GM12878 (cell line): ENCODE measurements around the gene SYNCRIP. TPM values are rescaled to one million over a fixed set of nuclear protein-coding genes. Genes with fewer than 3 reads are reported as not detected.

ENCODE experiments used
- ATAC-seq: fragments of 200-7000 bp; cut with Tn5 transposase; 3 replicates; pipeline ENCODE4 v1.9.1; 2020; ENCODE audit warnings: mild to moderate bottlenecking, moderate library complexity
- Bru-seq: library from RNA; stranded (reverse); fragments of 400-500 nt; gene quantifications from one replicate; lab custom pipeline; 2021; lab: Mats Ljungman, UMichigan
- BruChase-seq, 2 experiments: library from RNA; stranded (reverse); fragments of 400-500 nt; gene quantifications; one replicate each; lab custom pipeline; 2021; lab: Mats Ljungman, UMichigan
- BruUV-seq: library from RNA; stranded (reverse); fragments of 400-500 nt; replicated peaks from 2 replicates; lab custom pipeline; 2021; lab: Mats Ljungman, UMichigan
- CTCF ChIA-PET: fragments of 300-600 bp; sonication (Branson Sonifier 250); formaldehyde crosslinking; extraction: SDS; loops from one replicate; lab custom pipeline; 2021; ENCODE audit warnings: inconsistent platforms; lab: Yijun Ruan, JAX
- POLR2A ChIA-PET: fragments of 350-600 bp; formaldehyde crosslinking; extraction: SDS; loops from one replicate; lab custom pipeline; 2021; ENCODE audit warnings: inconsistent platforms; lab: Charles Lee
- RAD21 ChIA-PET: fragments of 300-600 bp; sonication (Branson Sonifier 250); formaldehyde crosslinking; loops from one replicate; lab custom pipeline; 2023; ENCODE audit warnings: antibody characterized with exemption; ENCODE audit not compliant: unreplicated experiment; lab: Charles Lee
- SMC1A ChIA-PET: fragments of 300-600 bp; sonication (Branson Sonifier 250); formaldehyde crosslinking; loops from one replicate; lab custom pipeline; 2023; ENCODE audit not compliant: unreplicated experiment, uncharacterized antibody; lab: Charles Lee
- DNase-seq: peaks from one replicate; pipeline ENCODE4 v3.0.0-alpha.2; 2011; ENCODE audit warnings: low read depth, low spot score
- FAIRE-seq: peaks from 3 replicates; lab custom pipeline; 2011; peaks lifted over from hg19 to GRCh38; lab: Jason Lieb, UNC
- H2AFZ ChIP-seq: 2 replicates; pipeline ENCODE4 v1.6.0; 2011; ENCODE audit warnings: low read depth, low read length, control low read depth; ENCODE audit not compliant: control insufficient read depth
- H3K27ac ChIP-seq: 2 replicates; pipeline ENCODE4 v1.5.1; 2011; ENCODE audit warnings: control low read depth; ENCODE audit not compliant: control insufficient read depth, insufficient read depth
- H3K27me3 ChIP-seq, 2 experiments: replicated peaks in 1 of 2; 2 replicates each; pipeline versions ENCODE4 v1.6.0 to v1.6.1; 2011; ENCODE audit warnings: low read length in 1 of 2; ENCODE audit not compliant: control insufficient read depth in 2 of 2, insufficient read depth in 2 of 2
- H3K36me3 ChIP-seq, 2 experiments: 2 replicates each; pipeline ENCODE4 v1.5.1; 2011; ENCODE audit warnings: low read length in 1 of 2; ENCODE audit not compliant: control insufficient read depth in 2 of 2, insufficient read depth in 2 of 2
- H3K4me1 ChIP-seq: 2 replicates; pipeline ENCODE4 v1.6.1; 2011; ENCODE audit warnings: mild to moderate bottlenecking, low read length, moderate library complexity, mixed read lengths; ENCODE audit not compliant: control insufficient read depth, insufficient read depth
- H3K4me2 ChIP-seq: 2 replicates; pipeline ENCODE4 v1.6.0; 2011; ENCODE audit warnings: control low read depth; ENCODE audit not compliant: control insufficient read depth, insufficient read depth
- H3K4me3 ChIP-seq: fragments of 200-600 bp; sonication (generic); 2 replicates; pipeline ENCODE4 v1.5.1; 2016
- H3K79me2 ChIP-seq: 2 replicates; pipeline ENCODE4 v1.6.0; 2011; ENCODE audit warnings: low read length; ENCODE audit not compliant: control insufficient read depth, insufficient read depth
- H3K9ac ChIP-seq: 2 replicates; pipeline ENCODE4 v1.8.0; 2011; ENCODE audit warnings: low read length, control low read depth, mixed read lengths; ENCODE audit not compliant: control insufficient read depth, insufficient read depth
- H3K9me3 ChIP-seq: replicated peaks from 3 replicates; pipeline ENCODE4 v1.5.1; 2011; ENCODE audit warnings: mild to moderate bottlenecking, low read length; ENCODE audit not compliant: control insufficient read depth, insufficient read depth
- H4K20me1 ChIP-seq: 2 replicates; pipeline ENCODE4 v1.6.0; 2011; ENCODE audit not compliant: control insufficient read depth, insufficient read depth
- CHD4 ChIP-seq: fragments of 200-600 bp; sonication (generic); IDR thresholded peaks from 2 replicates; pipeline ENCODE4 v1.6.1; 2016; ENCODE audit warnings: mild to moderate bottlenecking
- EGR1 ChIP-seq, 2 experiments: IDR thresholded peaks; 1 replicate in 1 of 2; 2 replicates in 1 of 2; pipeline ENCODE4 v1.6.1; 2011 to 2012; ENCODE audit warnings: low read depth in 2 of 2, low read length in 2 of 2, borderline replicate concordance in 1 of 2, mild to moderate bottlenecking in 1 of 2, moderate library complexity in 1 of 2
- JUND ChIP-seq: IDR thresholded peaks from 2 replicates; pipeline ENCODE4 v1.6.1; 2012; ENCODE audit warnings: low read depth, mild to moderate bottlenecking, low read length, improper control_type of control experiment, moderate library complexity
- MEF2B ChIP-seq: fragments of 450-650 bp; IDR thresholded peaks from 2 replicates; pipeline ENCODE4 v1.6.1; 2018; ENCODE audit warnings: mild to moderate bottlenecking, moderate library complexity; ENCODE audit not compliant: partially characterized antibody, poor library complexity, severe bottlenecking
- NFYA ChIP-seq: IDR thresholded peaks from 2 replicates; pipeline ENCODE4 v1.6.1; 2011; ENCODE audit warnings: low read depth, mild to moderate bottlenecking, low read length, improper control_type of control experiment, borderline replicate concordance
- POU2F2 ChIP-seq: IDR thresholded peaks from 3 replicates; pipeline ENCODE4 v1.6.1; 2011; ENCODE audit warnings: low read depth, mild to moderate bottlenecking, low read length, borderline replicate concordance
- RAD21 ChIP-seq: IDR thresholded peaks from 2 replicates; pipeline ENCODE4 v1.6.1; 2011; ENCODE audit warnings: mild to moderate bottlenecking, low read depth, low read length, moderate library complexity; ENCODE audit not compliant: insufficient read depth
- RAD51 ChIP-seq: fragments of 450-650 bp; IDR thresholded peaks from 2 replicates; pipeline ENCODE4 v1.6.1; 2016; ENCODE audit warnings: moderate library complexity, mild to moderate bottlenecking, inconsistent platforms
- SREBF1 ChIP-seq: IDR thresholded peaks from 2 replicates; pipeline ENCODE4 v1.6.1; 2012; ENCODE audit warnings: mild to moderate bottlenecking, low read length
- SRF ChIP-seq, 2 experiments: IDR thresholded peaks; 2 replicates each; pipeline ENCODE4 v1.6.1; 2011; ENCODE audit warnings: low read depth in 2 of 2, low read length in 2 of 2, mild to moderate bottlenecking in 1 of 2, moderate library complexity in 1 of 2
- TCF12 ChIP-seq: IDR thresholded peaks from 2 replicates; pipeline ENCODE4 v1.6.1; 2011; ENCODE audit warnings: low read depth, mild to moderate bottlenecking, low read length
- YY1 ChIP-seq: IDR thresholded peaks from 2 replicates; pipeline ENCODE4 v1.6.1; 2011; ENCODE audit warnings: low read depth, mild to moderate bottlenecking, low read length
- ZBED1 ChIP-seq: IDR thresholded peaks from 2 replicates; pipeline ENCODE4 v1.6.1; 2016; ENCODE audit warnings: borderline replicate concordance
- ZNF24 ChIP-seq: fragments of 450-650 bp; IDR thresholded peaks from 2 replicates; pipeline ENCODE4 v1.6.1; 2017; ENCODE audit warnings: antibody characterized with exemption, mild to moderate bottlenecking
- ZNF384 ChIP-seq: IDR thresholded peaks from 2 replicates; pipeline ENCODE4 v1.6.1; 2012; ENCODE audit warnings: low read depth, mild to moderate bottlenecking, low read length, improper control_type of control experiment, borderline replicate concordance
- WGBS: methylation state at CpG from one replicate; pipeline ENCODE4 v1.1.6; 2016; ENCODE audit warnings: low lambda C conversion rate; ENCODE audit not compliant: insufficient replicate concordance, insufficient coverage; ENCODE audit errors: missing lambda C conversion rate; 5-methylcytosine and 5-hydroxymethylcytosine counted together
- in situ Hi-C: fragments of 300-500 bp; cut with MboI; formaldehyde crosslinking; loops from 9 replicates; pipeline ENCODE4 v1.14.3; 2018; ENCODE audit warnings: mixed read lengths
- intact Hi-C: fragments of 100-400 bp; cut with micrococcal nuclease; formaldehyde crosslinking; loops from one replicate; pipeline ENCODE4 v1.14.2; 2022; ENCODE audit not compliant: unreplicated experiment
- long read RNA-seq, 2 experiments: library from polyadenylated mRNA; unstranded; transcript quantifications; one replicate each; pipeline ENCODE4 v2.0.0, GENCODE V29; 2019 to 2020
- polyA minus RNA-seq, 3 experiments: library from RNA; depleted of rRNA, polyadenylated mRNA; stranded (reverse); fragments of >200 nt; gene quantifications; 2 replicates each; pipeline ENCODE4 v1.2.3, GENCODE V29; 2011
- polyA plus RNA-seq, 11 experiments: library from polyadenylated mRNA; depleted of rRNA in 4 of 11; unstranded in 6 of 11; stranded (reverse) in 5 of 11; fragments of >200 nt; fragmentation: Nextera tagmentation in 4 of 11; fragmentation: Illumina TruSeq in 1 of 11; extraction: Ambion mirVana in 4 of 11; extraction: Trizol in 1 of 11; gene quantifications; 1 replicate in 1 of 11; 2 replicates in 10 of 11; pipeline versions ENCODE4 v1.2.1 to v1.2.3, GENCODE V29; 2011 to 2016; ENCODE audit warnings: inconsistent platforms in 2 of 11, missing spikeins in 2 of 11, low read depth in 1 of 11
- total RNA-seq, 4 experiments: library from RNA; depleted of rRNA in 3 of 4; stranded (reverse); fragments of >200 nt in 3 of 4; fragmentation: Illumina TruSeq in 1 of 4; extraction: Trizol in 1 of 4; gene quantifications; 2 replicates each; pipeline versions ENCODE4 v1.2.1 to v1.2.3, GENCODE V29; 2013 to 2021
- TF ChIP-seq, protein P1 (sequence below): fragments of 450-650 bp; IDR thresholded peaks from 2 replicates; pipeline ENCODE4 v1.6.1; 2016; ENCODE audit warnings: mild to moderate bottlenecking

SYNCRIP gene
- total RNA-seq (2013; cell fraction: nucleolus; rRNA removed), result 97.6 and 100 TPM in 2 replicates
- total RNA-seq (2014; rRNA removed) (77.6 and 89.3 TPM in 2 replicates), total RNA-seq (2014; rRNA removed; fragmentation: Illumina TruSeq; extraction: Trizol) (124 and 129 TPM in 2 replicates), total RNA-seq (2021) (134 and 145 TPM in 2 replicates), polyA plus RNA-seq (2011; rRNA removed) (28.4 and 46.4 TPM in 2 replicates), polyA plus RNA-seq (2014; fragmentation: Illumina TruSeq; extraction: Trizol) (255 and 332 TPM in 2 replicates), polyA plus RNA-seq (2014; fragmentation: Nextera tagmentation; extraction: Ambion mirVana) (100 to 1,000 TPM; 118 to 134 TPM), polyA plus RNA-seq (2014; rRNA removed) (60.6 and 64.8 TPM in 2 replicates), polyA plus RNA-seq (2016; fragmentation: Nextera tagmentation; extraction: Ambion mirVana) (100 to 1,000 TPM; 195 to 198 TPM), polyA minus RNA-seq (2011; rRNA and poly(A)+ RNA removed) (15.4 and 24.1 TPM in 2 replicates), Bru-seq, nascent RNA (percentile 98 among the genes with signal in this experiment), BruChase-seq, experiment 1, labeled RNA remaining after a 6-hour chase (percentile 98 among the genes with signal in this experiment), BruChase-seq, experiment 2, labeled RNA remaining after a 2-hour chase (percentile 98 among the genes with signal in this experiment)
- 42.4 TPM for polyA plus RNA-seq (2011; ENCODE audit: low read depth)
- polyA plus RNA-seq (2011; cell fraction: cytosol; rRNA removed), result 11.3 and 14.0 TPM in 2 replicates
- polyA plus RNA-seq (2011; cell fraction: nucleus; rRNA removed), result 14.7 and 25.1 TPM in 2 replicates
- 70.6 and 73.1 TPM in 2 replicates for polyA plus RNA-seq (2012)
- 18.2 and 23.3 TPM in 2 replicates for polyA minus RNA-seq (2011; cell fraction: cytosol; rRNA and poly(A)+ RNA removed)
- 20.9 and 39.7 TPM in 2 replicates for polyA minus RNA-seq (2011; cell fraction: nucleus; rRNA and poly(A)+ RNA removed)
- long read RNA-seq, experiment 1, full-length matches to known transcripts, result 52 of 193 reads
- long read RNA-seq, experiment 1, partial matches to known transcripts, result 99 of 193 reads
- long read RNA-seq, experiment 1, other reads (novel, unspliced or antisense), result 42 of 193 reads
- long read RNA-seq, experiment 2, full-length matches to known transcripts, result 231 of 1,048 reads
- long read RNA-seq, experiment 2, partial matches to known transcripts, result 721 of 1,048 reads
- long read RNA-seq, experiment 2, other reads (novel, unspliced or antisense), result 96 of 1,048 reads

GRCh38 chr6:85642774-85643536 lies at the start of gene SYNCRIP:
SYNCRIP (minus strand) TSS chr6:85642886; CDS start chr6:85641439, 1,447 bp downstream.
- Histone ChIP-seq H2AFZ (peak within 1 kb of the TSS; percentile 74), H3K9me3 (peaks cover 2% of the 10 kb centered on the region; the same call in 2 of the 3 replicates), H3K36me3 (peaks cover 0 to 9% of the 10 kb centered on the region in 2 experiments; a peak in 3 of 4 replicates), H3K9ac (peak within 1 kb of the TSS; percentile 98), H4K20me1 (peaks cover 5% of the 10 kb centered on the region; the same call in 1 of the 2 replicates), H3K4me1 (no peaks in the 10 kb centered on the region), H3K27ac (peak within 1 kb of the TSS; percentile 98), H3K4me2 (peak within 1 kb of the TSS; percentile 66; the same call in 1 of the 2 replicates), H3K79me2 (peaks cover 50% of the 10 kb centered on the region), H3K27me3 (no peaks in the 10 kb centered on the region), H3K4me3 (peak within 1 kb of the TSS; percentile 86)
- ChIA-PET SMC1A (interaction anchor here (0.8 to 4.8 kb wide), 7 partner anchors 31 to 288 kb away, joined by 3 to 48 read pairs (median 5); partner anchors contain the start of gene NT5E), POLR2A (interaction anchor here (0.7 to 10.8 kb wide), 8 partner anchors 8 to 243 kb away, joined by 3 to 192 read pairs (median 7); partner anchors contain the start of gene SNX14), RAD21 (interaction anchor here (0.6 to 8.3 kb wide), 7 partner anchors 27 to 239 kb away, joined by 3 to 125 read pairs (median 4); partner anchors contain the start of genes NT5E and SNX14), CTCF (interaction anchor here (1.6 to 4.4 kb wide), 3 partner anchors 11 to 34 kb away, joined by 4 to 44 read pairs (median 11); no protein-coding TSS in a partner anchor)
- intact Hi-C loops, result loop anchor here (1.0 to 2.0 kb wide), 2 partner anchors 35 to 48 kb away; no protein-coding TSS in a partner anchor
- WGBS, result 0% methylated on average over 23 of the region's 76 CpGs
- in situ Hi-C loops, result loop anchor here (5.0 to 25.0 kb wide), 2 partner anchors 34 to 1519 kb away; partner anchors contain the start of gene ZNF292
- BruUV-seq, result no TSS peak
- ATAC-seq (peak; percentile 81), FAIRE-seq (peak; percentile 96), DNase-seq (peak; percentile 87)
- TF ChIP-seq ZBED1 (no peak), SREBF1 (no peak), RAD21 (no peak), EGR1 (IDR thresholded peaks at IDR 0.05; ENCODE audit: borderline replicate concordance in 1 of 2, low read depth in 2 of 2, low read length in 2 of 2) (peak; percentile 77 to 90), POU2F2 (peak; percentile 49; the same call in 2 of the 3 replicates), ZNF384 (no peak), NFYA (no peak), YY1 (peak; percentile 96), CHD4 (no peak), TCF12 (peak; percentile 62; the same call in 1 of the 2 replicates), JUND (no peak), RAD51 (no peak), SRF (IDR thresholded peaks at IDR 0.05; ENCODE audit: low read depth in 2 of 2, low read length in 2 of 2) (no peak), ZNF24 (no peak), MEF2B (no peak)
- TF ChIP-seq, protein P1, sequence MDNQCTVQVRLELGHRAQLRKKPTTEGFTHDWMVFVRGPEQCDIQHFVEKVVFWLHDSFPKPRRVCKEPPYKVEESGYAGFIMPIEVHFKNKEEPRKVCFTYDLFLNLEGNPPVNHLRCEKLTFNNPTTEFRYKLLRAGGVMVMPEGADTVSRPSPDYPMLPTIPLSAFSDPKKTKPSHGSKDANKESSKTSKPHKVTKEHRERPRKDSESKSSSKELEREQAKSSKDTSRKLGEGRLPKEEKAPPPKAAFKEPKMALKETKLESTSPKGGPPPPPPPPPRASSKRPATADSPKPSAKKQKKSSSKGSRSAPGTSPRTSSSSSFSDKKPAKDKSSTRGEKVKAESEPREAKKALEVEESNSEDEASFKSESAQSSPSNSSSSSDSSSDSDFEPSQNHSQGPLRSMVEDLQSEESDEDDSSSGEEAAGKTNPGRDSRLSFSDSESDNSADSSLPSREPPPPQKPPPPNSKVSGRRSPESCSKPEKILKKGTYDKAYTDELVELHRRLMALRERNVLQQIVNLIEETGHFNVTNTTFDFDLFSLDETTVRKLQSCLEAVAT, result peak; percentile 96
